SU-DHL-6 (cell line): Measurements from ENCODE around the gene OR52B2.

Experiments
- EZH2phosphoT487 ChIP-seq: fragments of 200-600 bp; sonication (generic), shearing (Covaris generic); conservative IDR thresholded peaks from 2 replicates; pipeline ENCODE4 v1.6.1; 2018; ENCODE audit warnings: mild to moderate bottlenecking, antibody characterized with exemption, low read length, moderate library complexity, mixed read lengths
- TF ChIP-seq, protein P1 (sequence below): fragments of 200-600 bp; sonication (generic); IDR thresholded peaks from one replicate; pipeline ENCODE4 v1.5.1; 2017; ENCODE audit warnings: antibody characterized with exemption, mild to moderate bottlenecking, low read length, moderate library complexity; ENCODE audit not compliant: insufficient read depth, poor library complexity, severe bottlenecking

DNA sequence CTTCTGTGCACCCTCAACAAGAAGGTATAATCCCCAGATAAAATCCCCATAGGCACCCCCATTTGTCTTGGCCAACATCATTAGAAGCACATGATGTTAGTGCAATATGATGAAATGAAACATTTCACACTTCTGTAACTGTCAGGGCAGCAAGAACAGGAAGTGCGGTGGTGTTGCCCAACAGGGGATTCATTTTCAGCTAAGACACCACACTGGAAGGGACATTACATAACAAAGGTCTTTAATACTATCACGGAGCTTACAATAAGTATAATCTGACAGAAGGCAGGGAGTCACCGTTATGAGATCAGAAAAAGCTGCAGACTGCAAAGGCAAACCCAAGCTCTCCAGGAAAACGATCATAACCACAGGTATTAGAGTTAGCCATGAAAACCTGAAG lies 30.8 kb upstream of the OR52B2 start:
- TF ChIP-seq, protein P1, sequence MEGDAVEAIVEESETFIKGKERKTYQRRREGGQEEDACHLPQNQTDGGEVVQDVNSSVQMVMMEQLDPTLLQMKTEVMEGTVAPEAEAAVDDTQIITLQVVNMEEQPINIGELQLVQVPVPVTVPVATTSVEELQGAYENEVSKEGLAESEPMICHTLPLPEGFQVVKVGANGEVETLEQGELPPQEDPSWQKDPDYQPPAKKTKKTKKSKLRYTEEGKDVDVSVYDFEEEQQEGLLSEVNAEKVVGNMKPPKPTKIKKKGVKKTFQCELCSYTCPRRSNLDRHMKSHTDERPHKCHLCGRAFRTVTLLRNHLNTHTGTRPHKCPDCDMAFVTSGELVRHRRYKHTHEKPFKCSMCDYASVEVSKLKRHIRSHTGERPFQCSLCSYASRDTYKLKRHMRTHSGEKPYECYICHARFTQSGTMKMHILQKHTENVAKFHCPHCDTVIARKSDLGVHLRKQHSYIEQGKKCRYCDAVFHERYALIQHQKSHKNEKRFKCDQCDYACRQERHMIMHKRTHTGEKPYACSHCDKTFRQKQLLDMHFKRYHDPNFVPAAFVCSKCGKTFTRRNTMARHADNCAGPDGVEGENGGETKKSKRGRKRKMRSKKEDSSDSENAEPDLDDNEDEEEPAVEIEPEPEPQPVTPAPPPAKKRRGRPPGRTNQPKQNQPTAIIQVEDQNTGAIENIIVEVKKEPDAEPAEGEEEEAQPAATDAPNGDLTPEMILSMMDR: no peak
- TF ChIP-seq EZH2phosphoT487: no peak
